RWPE1 (cell line): ENCODE data around the gene BEND5.

Source experiments
- CTCF ChIA-PET: fragments of 350-600 bp; sonication (Branson Sonifier 250); formaldehyde crosslinking; extraction: SDS; loops from one replicate; lab custom pipeline; 2021; lab: Yijun Ruan, JAX
- POLR2A ChIA-PET: fragments of 400-600 bp; formaldehyde crosslinking; extraction: SDS; loops from one replicate; lab custom pipeline; 2020; ENCODE audit warnings: antibody characterized with exemption; ENCODE audit not compliant: low non-redundant PET; lab: Yijun Ruan, JAX
- DNase-seq: peaks from one replicate; pipeline ENCODE4 v3.0.0; 2012; ENCODE audit warnings: low spot score
- H3K27ac ChIP-seq: fragments of 450-650 bp; 2 replicates; pipeline ENCODE4 v1.5.1; 2017
- CTCF ChIP-seq: fragments of 450-650 bp; conservative IDR thresholded peaks from 2 replicates; pipeline ENCODE4 v1.5.1; 2017; ENCODE audit warnings: low read depth, mild to moderate bottlenecking

Gene BEND5, protein sequence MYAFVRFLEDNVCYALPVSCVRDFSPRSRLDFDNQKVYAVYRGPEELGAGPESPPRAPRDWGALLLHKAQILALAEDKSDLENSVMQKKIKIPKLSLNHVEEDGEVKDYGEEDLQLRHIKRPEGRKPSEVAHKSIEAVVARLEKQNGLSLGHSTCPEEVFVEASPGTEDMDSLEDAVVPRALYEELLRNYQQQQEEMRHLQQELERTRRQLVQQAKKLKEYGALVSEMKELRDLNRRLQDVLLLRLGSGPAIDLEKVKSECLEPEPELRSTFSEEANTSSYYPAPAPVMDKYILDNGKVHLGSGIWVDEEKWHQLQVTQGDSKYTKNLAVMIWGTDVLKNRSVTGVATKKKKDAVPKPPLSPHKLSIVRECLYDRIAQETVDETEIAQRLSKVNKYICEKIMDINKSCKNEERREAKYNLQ

GRCh38 chr1:48776393-48777218 lies at the start of gene BEND5:
BEND5 (minus strand) TSS chr1:48776891; CDS start chr1:48776831, 60 bp downstream.
- DNase-seq, result no peak
- TF ChIP-seq CTCF, result no peak
- ChIA-PET CTCF (no interaction called here), POLR2A (no interaction called here)
- H3K27ac ChIP-seq, result no peak within 1 kb of the TSS

- DNase-seq, result no peak
- no peak overlapping the region for H3K27ac ChIP-seq
- no peak for TF ChIP-seq CTCF
- CTCF ChIA-PET, result no interaction called here
- POLR2A ChIA-PET, result no interaction called here
These were observed 46.5 kb upstream of the BEND5 start for GRCh38 chr1:48823168-48823567.

DNA sequence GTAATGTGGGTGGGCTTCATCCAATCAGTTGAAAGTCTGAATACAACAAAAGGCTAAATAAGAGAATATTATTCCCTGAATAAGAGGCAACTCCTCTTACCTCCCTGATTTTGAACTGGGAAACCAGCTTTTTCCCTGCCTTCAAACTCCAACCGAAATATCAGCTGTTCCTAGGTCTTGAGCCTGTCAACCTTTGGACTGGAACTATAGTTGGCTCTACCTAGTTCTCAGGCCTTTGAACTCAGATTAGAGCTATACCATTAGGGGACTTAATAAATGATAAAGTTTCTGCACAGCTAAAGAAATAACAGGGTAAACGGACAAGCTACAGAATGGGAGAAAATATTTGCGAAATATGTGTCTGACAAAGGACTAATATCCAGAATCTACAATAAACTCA lies 43.8 kb upstream of the BEND5 start:
- TF ChIP-seq CTCF, result no peak
- ChIA-PET POLR2A (no interaction called here), CTCF (no interaction called here)

DNA sequence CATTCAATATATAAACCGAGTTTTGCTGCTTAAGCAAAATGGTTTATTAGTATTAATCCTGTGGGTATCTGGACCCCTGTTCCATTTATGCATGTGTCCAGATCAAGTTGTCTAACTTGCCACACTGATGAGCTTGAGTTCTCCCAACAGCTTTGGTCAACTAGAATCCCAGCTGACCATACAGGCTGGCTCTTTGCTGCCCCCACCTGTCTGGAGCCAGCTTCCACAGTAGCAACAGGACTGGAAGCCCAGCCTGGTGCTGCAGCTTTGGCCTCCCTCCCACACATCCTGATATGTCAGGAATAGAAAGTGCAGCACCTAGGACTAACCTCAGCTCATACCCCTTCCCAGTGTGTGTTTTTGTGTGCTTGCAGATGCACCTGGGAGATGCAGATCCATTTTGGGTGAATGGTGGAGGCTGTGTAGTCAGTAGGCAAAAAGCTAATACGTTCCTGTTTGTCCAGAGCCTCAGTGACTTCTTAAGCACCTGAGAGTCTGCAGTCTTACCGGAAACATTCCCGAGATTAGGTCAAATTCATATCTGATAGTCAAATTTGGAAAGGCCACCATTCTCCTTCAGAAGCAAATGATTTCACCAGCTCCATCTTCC lies 40.9 kb upstream of the BEND5 start:
- POLR2A ChIA-PET, result no interaction called here
- CTCF ChIA-PET, result interaction anchor here (0.5 to 1.2 kb wide), 9 partner anchors 27 to 1284 kb away, joined by 3 to 9 read pairs (median 4); no protein-coding TSS in a partner anchor
- H3K27ac ChIP-seq, result no peak overlapping the region
- peak; percentile 12 for DNase-seq
- TF ChIP-seq CTCF, result peak; percentile 39

More for the DNA sequence above, 43.8 kb upstream of the BEND5 start:
- DNase-seq, result no peak
- H3K27ac ChIP-seq, result no peak overlapping the region

DNA sequence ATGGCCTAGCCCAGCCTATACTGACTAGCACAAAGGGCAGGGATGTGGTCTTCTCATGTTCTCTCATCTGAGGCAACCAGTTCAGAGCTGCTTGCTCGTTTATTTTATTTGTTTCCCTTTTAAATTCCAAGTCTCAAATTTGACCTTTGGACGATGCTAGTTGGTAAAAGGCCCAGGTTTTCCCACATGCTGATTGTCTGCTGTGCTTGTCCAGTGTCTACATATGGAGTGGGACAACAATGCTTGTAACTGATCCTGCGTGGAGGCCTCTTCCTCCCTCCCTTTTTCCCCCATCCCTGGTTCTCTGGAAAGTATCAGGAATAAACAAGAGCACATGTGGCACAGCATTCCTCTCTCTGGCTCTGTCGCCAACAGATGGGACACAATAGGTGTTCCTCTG lies 34.0 kb upstream of the BEND5 start:
- TF ChIP-seq CTCF, result no peak
- POLR2A ChIA-PET, result no interaction called here
- DNase-seq, result no peak
- H3K27ac ChIP-seq, result no peak overlapping the region
- CTCF ChIA-PET, result interaction anchor here (0.6 kb wide), 1 partner anchor 68 kb away, joined by 4 read pairs; no protein-coding TSS in a partner anchor

GRCh38 chr1:48808496-48808895 lies 31.8 kb upstream of the BEND5 start:
- H3K27ac ChIP-seq, result no peak overlapping the region
- POLR2A ChIA-PET, result no interaction called here
- no peak for TF ChIP-seq CTCF
- CTCF ChIA-PET, result no interaction called here
- no peak for DNase-seq
